ENCODE data around the gene SLC15A3.

GRCh38 chr11:60950024-60950423, 2.0 kb downstream of the SLC15A3 start:
- TF ChIP-seq ZFP30 (CRISPR knock-in tag; IDR thresholded peaks at IDR 0.05) (no peak), TCF4 (CRISPR knock-in tag; IDR thresholded peaks at IDR 0.05; ENCODE audit: borderline replicate concordance) (no peak), ZNF70 (CRISPR knock-in tag; IDR thresholded peaks at IDR 0.05) (no peak), CSDC2 (CRISPR knock-in tag; IDR thresholded peaks at IDR 0.05) (no peak)
- TF ChIP-seq, protein P1, sequence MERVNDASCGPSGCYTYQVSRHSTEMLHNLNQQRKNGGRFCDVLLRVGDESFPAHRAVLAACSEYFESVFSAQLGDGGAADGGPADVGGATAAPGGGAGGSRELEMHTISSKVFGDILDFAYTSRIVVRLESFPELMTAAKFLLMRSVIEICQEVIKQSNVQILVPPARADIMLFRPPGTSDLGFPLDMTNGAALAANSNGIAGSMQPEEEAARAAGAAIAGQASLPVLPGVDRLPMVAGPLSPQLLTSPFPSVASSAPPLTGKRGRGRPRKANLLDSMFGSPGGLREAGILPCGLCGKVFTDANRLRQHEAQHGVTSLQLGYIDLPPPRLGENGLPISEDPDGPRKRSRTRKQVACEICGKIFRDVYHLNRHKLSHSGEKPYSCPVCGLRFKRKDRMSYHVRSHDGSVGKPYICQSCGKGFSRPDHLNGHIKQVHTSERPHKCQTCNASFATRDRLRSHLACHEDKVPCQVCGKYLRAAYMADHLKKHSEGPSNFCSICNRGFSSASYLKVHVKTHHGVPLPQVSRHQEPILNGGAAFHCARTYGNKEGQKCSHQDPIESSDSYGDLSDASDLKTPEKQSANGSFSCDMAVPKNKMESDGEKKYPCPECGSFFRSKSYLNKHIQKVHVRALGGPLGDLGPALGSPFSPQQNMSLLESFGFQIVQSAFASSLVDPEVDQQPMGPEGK (CRISPR knock-in tag; IDR thresholded peaks at IDR 0.05; ENCODE audit: borderline replicate concordance), result no peak
